ENCODE results near the gene NXPH1.

Gene NXPH1

GRCh38 chr7:8582728-8583127 is 149.3 kb downstream of the NXPH1 start:
- no peak for TF ChIP-seq CTCF (IDR thresholded peaks at IDR 0.05; ENCODE audit: poor library complexity, severe bottlenecking)
- no peaks in the 10 kb centered on the region for H3K36me3 ChIP-seq (ENCODE audit: low read depth)
- ATAC-seq (ENCODE audit: low read depth) (no peak), DNase-seq (ENCODE audit: low spot score) (no peak)
- no peaks in the 10 kb centered on the region for H3K9me3 ChIP-seq (ENCODE audit: severe bottlenecking)
- H3K27ac ChIP-seq (ENCODE audit: poor library complexity, severe bottlenecking) = no peak overlapping the region
- no peaks in the 10 kb centered on the region for H3K27me3 ChIP-seq (ENCODE audit: insufficient read depth, poor library complexity, severe bottlenecking)
- no peak overlapping the region for H3K4me3 ChIP-seq (ENCODE audit: severe bottlenecking)
- no peaks in the 10 kb centered on the region for H3K4me1 ChIP-seq (ENCODE audit: insufficient read depth, poor library complexity, severe bottlenecking)

- Histone ChIP-seq H3K4me3 (ENCODE audit: severe bottlenecking) (no peak overlapping the region), H3K27ac (ENCODE audit: poor library complexity, severe bottlenecking) (no peak overlapping the region), H3K36me3 (ENCODE audit: low read depth) (no peaks in the 10 kb centered on the region), H3K27me3 (ENCODE audit: insufficient read depth, poor library complexity, severe bottlenecking) (no peaks in the 10 kb centered on the region), H3K9me3 (ENCODE audit: severe bottlenecking) (no peaks in the 10 kb centered on the region), H3K4me1 (ENCODE audit: insufficient read depth, poor library complexity, severe bottlenecking) (no peaks in the 10 kb centered on the region)
- TF ChIP-seq CTCF (IDR thresholded peaks at IDR 0.05; ENCODE audit: poor library complexity, severe bottlenecking) = no peak
- ATAC-seq (ENCODE audit: low read depth) (no peak), DNase-seq (ENCODE audit: low spot score) (no peak)
These were observed 152.2 kb downstream of the NXPH1 start for GRCh38 chr7:8585591-8585990.

- Histone ChIP-seq H3K27ac (ENCODE audit: poor library complexity, severe bottlenecking) (no peak overlapping the region), H3K27me3 (ENCODE audit: insufficient read depth, poor library complexity, severe bottlenecking) (no peaks in the 10 kb centered on the region), H3K4me3 (ENCODE audit: severe bottlenecking) (no peak overlapping the region), H3K9me3 (ENCODE audit: severe bottlenecking) (no peaks in the 10 kb centered on the region), H3K4me1 (ENCODE audit: insufficient read depth, poor library complexity, severe bottlenecking) (no peaks in the 10 kb centered on the region), H3K36me3 (ENCODE audit: low read depth) (no peaks in the 10 kb centered on the region)
- DNase-seq (ENCODE audit: low spot score) (no peak), ATAC-seq (ENCODE audit: low read depth) (no peak)
- TF ChIP-seq CTCF (IDR thresholded peaks at IDR 0.05; ENCODE audit: poor library complexity, severe bottlenecking) = no peak
These were observed 156.8 kb downstream of the NXPH1 start for GRCh38 chr7:8590225-8590624.

GRCh38 chr7:8590791-8591190 is 157.4 kb downstream of the NXPH1 start:
- Histone ChIP-seq H3K27ac (ENCODE audit: poor library complexity, severe bottlenecking) (no peak overlapping the region), H3K4me1 (ENCODE audit: insufficient read depth, poor library complexity, severe bottlenecking) (no peaks in the 10 kb centered on the region), H3K27me3 (ENCODE audit: insufficient read depth, poor library complexity, severe bottlenecking) (no peaks in the 10 kb centered on the region), H3K9me3 (ENCODE audit: severe bottlenecking) (no peaks in the 10 kb centered on the region), H3K36me3 (ENCODE audit: low read depth) (no peaks in the 10 kb centered on the region), H3K4me3 (ENCODE audit: severe bottlenecking) (no peak overlapping the region)
- no peak for DNase-seq (ENCODE audit: low spot score)
- no peak for ATAC-seq (ENCODE audit: low read depth)
- TF ChIP-seq CTCF (IDR thresholded peaks at IDR 0.05; ENCODE audit: poor library complexity, severe bottlenecking) = no peak

GRCh38 chr7:8591289-8591688 is 157.9 kb downstream of the NXPH1 start:
- TF ChIP-seq CTCF (IDR thresholded peaks at IDR 0.05; ENCODE audit: poor library complexity, severe bottlenecking) = no peak
- H3K36me3 ChIP-seq (ENCODE audit: low read depth) = no peaks in the 10 kb centered on the region
- H3K4me1 ChIP-seq (ENCODE audit: insufficient read depth, poor library complexity, severe bottlenecking) = no peaks in the 10 kb centered on the region
- no peak for ATAC-seq (ENCODE audit: low read depth)
- no peaks in the 10 kb centered on the region for H3K27me3 ChIP-seq (ENCODE audit: insufficient read depth, poor library complexity, severe bottlenecking)
- no peak overlapping the region for H3K4me3 ChIP-seq (ENCODE audit: severe bottlenecking)
- no peaks in the 10 kb centered on the region for H3K9me3 ChIP-seq (ENCODE audit: severe bottlenecking)
- H3K27ac ChIP-seq (ENCODE audit: poor library complexity, severe bottlenecking) = no peak overlapping the region
- DNase-seq (ENCODE audit: low spot score) = no peak
